ENCODE measurements around the gene AMPH.
A peak's percentile ranks its signal among the peaks of the same experiment; 100 is the strongest.

Gene AMPH

GRCh38 chr7:38539477-38540081 is 91.6 kb downstream of the AMPH start:
- DNase-seq: no peak

- DNase-seq: no peak
Measured at GRCh38 chr7:38535073-38535472, 96.1 kb downstream of the AMPH start.

GRCh38 chr7:38525857-38526256 is 105.3 kb downstream of the AMPH start:
- no peak for DNase-seq

- no peak for DNase-seq
Measured at GRCh38 chr7:38524786-38525185, 106.4 kb downstream of the AMPH start.

- no peak for DNase-seq
Measured at GRCh38 chr7:38520741-38521140, 110.4 kb downstream of the AMPH start.

GRCh38 chr7:38518541-38518940 is 112.6 kb downstream of the AMPH start:
- no peak for DNase-seq

- no peak for DNase-seq
Measured at GRCh38 chr7:38512704-38513103, 118.5 kb downstream of the AMPH start.

GRCh38 chr7:38512291-38512690 is 118.9 kb downstream of the AMPH start:
- DNase-seq: no peak

- no peak for DNase-seq
Measured at GRCh38 chr7:38507384-38507783, 123.8 kb downstream of the AMPH start.

GRCh38 chr7:38506756-38507155 is 124.4 kb downstream of the AMPH start:
- DNase-seq: no peak

GRCh38 chr7:38506004-38506403 is 125.2 kb downstream of the AMPH start:
- DNase-seq: no peak

GRCh38 chr7:38504684-38505083 is 126.5 kb downstream of the AMPH start:
- no peak for DNase-seq

- DNase-seq: no peak
Measured at GRCh38 chr7:38502848-38503247, 128.3 kb downstream of the AMPH start.

- DNase-seq: no peak
Measured at GRCh38 chr7:38502289-38502688, 128.9 kb downstream of the AMPH start.

- DNase-seq: no peak
Measured at GRCh38 chr7:38492010-38492409, 139.2 kb downstream of the AMPH start.

- no peak for DNase-seq
Measured at GRCh38 chr7:38482521-38482920, 148.7 kb downstream of the AMPH start.

- no peak for DNase-seq
Measured at GRCh38 chr7:38481401-38481800, 149.8 kb downstream of the AMPH start.

GRCh38 chr7:38478404-38478803 is 152.8 kb downstream of the AMPH start:
- no peak for DNase-seq

- no peak for DNase-seq
Measured at GRCh38 chr7:38477333-38477732, 153.8 kb downstream of the AMPH start.

- no peak for DNase-seq
Measured at GRCh38 chr7:38476764-38477163, 154.4 kb downstream of the AMPH start.

GRCh38 chr7:38465956-38466355 is 165.2 kb downstream of the AMPH start:
- no peak for DNase-seq

GRCh38 chr7:38463277-38464225 is 167.6 kb downstream of the AMPH start:
- peak; percentile 74 for DNase-seq

- no peak for DNase-seq
Measured at GRCh38 chr7:38462819-38463218, 168.4 kb downstream of the AMPH start.

GRCh38 chr7:38461887-38462286 is 169.3 kb downstream of the AMPH start:
- DNase-seq: no peak

All from CD4-positive, alpha-beta T cell treated with Interleukin-10 for 1 hour (primary cell).